Ovary (tissue), 3 donors: ENCODE results near the gene KSR1.

Experiments used
- POLR2A ChIP-seq: fragments of 450-650 bp; IDR thresholded peaks from one replicate; pipeline ENCODE4 v1.6.1; 2017; ENCODE audit warnings: antibody characterized with exemption, mild to moderate bottlenecking, moderate library complexity
- TF ChIP-seq, protein P1 (sequence below), 3 donors: fragments of 450-650 bp in 2 of 3; fragments of 200-600 bp in 1 of 3; IDR thresholded peaks; one replicate each; pipeline versions ENCODE4 v1.5.1 to v1.8.0; 2016 to 2022; ENCODE audit warnings: antibody characterized with exemption in 3 of 3, mild to moderate bottlenecking in 1 of 3
- donor health status: DM: no; HTN: no; CAD: no.

DNA sequence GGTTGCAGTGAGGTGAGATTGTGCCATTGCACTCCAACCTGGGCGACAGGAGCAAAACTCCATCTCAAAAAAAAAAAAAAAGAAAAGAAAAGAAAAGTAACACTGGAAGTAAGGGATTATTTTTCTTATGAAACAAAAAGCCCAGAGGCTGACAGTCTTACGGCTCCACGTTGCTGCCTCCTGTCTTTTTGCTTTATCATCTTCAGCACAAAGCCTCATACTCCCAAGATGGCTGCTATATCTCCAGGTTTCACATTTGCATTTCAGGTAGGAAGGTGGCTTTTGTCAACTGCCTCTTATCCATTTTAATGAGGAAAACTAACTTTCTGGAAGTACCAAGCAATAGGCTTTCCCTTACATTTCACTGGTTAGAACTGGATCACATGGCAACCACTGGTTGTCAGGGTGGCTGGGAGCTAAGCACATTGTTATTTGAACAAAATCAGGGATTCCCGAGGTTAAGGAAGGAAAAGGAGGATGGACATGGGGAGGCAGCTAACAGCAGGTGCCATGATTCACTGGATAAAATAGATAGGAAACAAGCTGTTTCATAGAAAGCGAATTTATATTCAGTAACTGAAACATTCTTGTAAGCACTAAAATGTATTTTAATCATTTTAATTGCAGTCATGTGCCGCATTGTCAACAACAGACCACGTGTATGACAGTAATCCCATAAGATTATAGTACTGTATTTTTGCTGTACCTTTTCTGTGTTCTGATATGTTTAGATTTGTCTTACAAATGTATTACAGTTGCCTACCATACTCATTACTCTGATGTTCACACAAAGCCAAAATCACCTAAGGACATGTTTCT lies 58.6 kb downstream of the KSR1 start:
- TF ChIP-seq, protein P1, sequence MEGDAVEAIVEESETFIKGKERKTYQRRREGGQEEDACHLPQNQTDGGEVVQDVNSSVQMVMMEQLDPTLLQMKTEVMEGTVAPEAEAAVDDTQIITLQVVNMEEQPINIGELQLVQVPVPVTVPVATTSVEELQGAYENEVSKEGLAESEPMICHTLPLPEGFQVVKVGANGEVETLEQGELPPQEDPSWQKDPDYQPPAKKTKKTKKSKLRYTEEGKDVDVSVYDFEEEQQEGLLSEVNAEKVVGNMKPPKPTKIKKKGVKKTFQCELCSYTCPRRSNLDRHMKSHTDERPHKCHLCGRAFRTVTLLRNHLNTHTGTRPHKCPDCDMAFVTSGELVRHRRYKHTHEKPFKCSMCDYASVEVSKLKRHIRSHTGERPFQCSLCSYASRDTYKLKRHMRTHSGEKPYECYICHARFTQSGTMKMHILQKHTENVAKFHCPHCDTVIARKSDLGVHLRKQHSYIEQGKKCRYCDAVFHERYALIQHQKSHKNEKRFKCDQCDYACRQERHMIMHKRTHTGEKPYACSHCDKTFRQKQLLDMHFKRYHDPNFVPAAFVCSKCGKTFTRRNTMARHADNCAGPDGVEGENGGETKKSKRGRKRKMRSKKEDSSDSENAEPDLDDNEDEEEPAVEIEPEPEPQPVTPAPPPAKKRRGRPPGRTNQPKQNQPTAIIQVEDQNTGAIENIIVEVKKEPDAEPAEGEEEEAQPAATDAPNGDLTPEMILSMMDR (IDR thresholded peaks at IDR 0.05) = no peak
- TF ChIP-seq POLR2A = no peak
